PFSK-1 (cell line): ENCODE results near the gene NUDCD2.

Experiments used
- FOXP2 ChIP-seq: optimal IDR thresholded peaks from 2 replicates; pipeline ENCODE3; 2011; ENCODE audit warnings: borderline replicate concordance, control low read depth, inconsistent platforms; ENCODE audit not compliant: insufficient read depth; ENCODE audit errors: extremely low read length, extremely low read depth
- POLR2AphosphoS5 ChIP-seq: IDR thresholded peaks from 2 replicates; pipeline ENCODE4 v1.6.1; 2012; ENCODE audit warnings: low read depth, mild to moderate bottlenecking, control low read depth, low read length, moderate library complexity
- REST ChIP-seq, 2 experiments: IDR thresholded peaks; 2 replicates each; pipeline versions ENCODE4 v1.6.1 to v1.8.0; 2011 to 2012; ENCODE audit warnings: low read depth in 2 of 2, low read length in 2 of 2, control low read depth in 1 of 2, inconsistent platforms in 1 of 2, mild to moderate bottlenecking in 1 of 2, moderate library complexity in 1 of 2; ENCODE audit not compliant: insufficient read depth in 1 of 2
- SIN3A ChIP-seq: IDR thresholded peaks from 2 replicates; pipeline ENCODE4 v1.6.1; 2012; ENCODE audit warnings: mild to moderate bottlenecking, low read length, moderate library complexity, borderline replicate concordance; ENCODE audit not compliant: insufficient read depth
- TAF1 ChIP-seq: IDR thresholded peaks from 2 replicates; pipeline ENCODE4 v1.6.1; 2012; ENCODE audit warnings: low read length, control low read depth, borderline replicate concordance; ENCODE audit not compliant: insufficient read depth

NUDCD2 gene

GRCh38 chr5:163467682-163468081, 7.8 kb upstream of the NUDCD2 start:
- TF ChIP-seq FOXP2 (no peak), SIN3A (no peak), TAF1 (no peak), REST (IDR thresholded peaks at IDR 0.05; ENCODE audit: insufficient read depth in 1 of 2, low read depth in 2 of 2, low read length in 2 of 2) (no peak), POLR2AphosphoS5 (no peak)

- TF ChIP-seq SIN3A, result no peak
- TF ChIP-seq FOXP2, result no peak
- no peak for TF ChIP-seq POLR2AphosphoS5
- TF ChIP-seq TAF1, result no peak
- no peak for TF ChIP-seq REST (IDR thresholded peaks at IDR 0.05; ENCODE audit: insufficient read depth in 1 of 2, low read depth in 2 of 2, low read length in 2 of 2)
These were observed 3.1 kb upstream of the NUDCD2 start for GRCh38 chr5:163463063-163463435.

- TF ChIP-seq SIN3A, result peak; percentile 86
- no peak for TF ChIP-seq FOXP2
- peak; percentile 92 for TF ChIP-seq TAF1
- TF ChIP-seq REST (IDR thresholded peaks at IDR 0.05; ENCODE audit: insufficient read depth in 1 of 2, low read depth in 2 of 2, low read length in 2 of 2), result peak in 1 of 2 experiments; percentile 47; a peak in 1 of 4 replicates
- peak; percentile 72; the same call in 1 of the 2 replicates for TF ChIP-seq POLR2AphosphoS5
These were observed 765 bp upstream of the NUDCD2 start, which contains the start of gene HMMR for GRCh38 chr5:163460562-163461171. Gene HMMR (plus strand): TSS chr5:163460632. CDS start chr5:163460693, 61 bp downstream.

GRCh38 chr5:163459462-163459818, 462 bp downstream of the NUDCD2 start:
- TF ChIP-seq FOXP2 (no peak), SIN3A (no peak)

- TF ChIP-seq POLR2AphosphoS5 (no peak), REST (IDR thresholded peaks at IDR 0.05; ENCODE audit: insufficient read depth in 1 of 2, low read depth in 2 of 2, low read length in 2 of 2) (no peak), TAF1 (no peak), FOXP2 (no peak), SIN3A (no peak)
These were observed 1.0 kb downstream of the NUDCD2 start for GRCh38 chr5:163458778-163459385.
